GM23338 (cell line): Measurements from ENCODE around the gene CACNA2D3. TPM values are rescaled to one million over a fixed set of nuclear protein-coding genes. Genes with fewer than 3 reads are reported as not detected.

Experiments
- ATAC-seq: fragments of 200-7000 bp; cut with Tn5 transposase; 3 replicates; pipeline ENCODE4 v1.9.1; 2020
- DNase-seq: peaks from one replicate; pipeline ENCODE4 v3.0.0-alpha.2; 2015; ENCODE audit warnings: low spot score
- H2AFZ ChIP-seq: fragments of 200-600 bp; sonication (generic); 2 replicates; pipeline ENCODE4 v1.8.0; 2016; ENCODE audit warnings: antibody characterized with exemption, mild to moderate bottlenecking, moderate library complexity
- H3F3A ChIP-seq: fragments of 200-600 bp; sonication (generic); replicated peaks from 2 replicates; pipeline ENCODE4 v1.8.0; 2017; ENCODE audit warnings: antibody characterized with exemption, mixed run types, low read depth
- H3K27ac ChIP-seq: fragments of 200-600 bp; sonication (generic); 2 replicates; pipeline ENCODE4 v1.6.1; 2016; ENCODE audit warnings: low read depth
- H3K27me3 ChIP-seq: fragments of 200-600 bp; sonication (generic); 2 replicates; pipeline ENCODE4 v1.8.0; 2016; ENCODE audit warnings: mild to moderate bottlenecking, mixed run types, moderate library complexity; ENCODE audit not compliant: insufficient read depth
- H3K36me3 ChIP-seq: fragments of 200-600 bp; sonication (generic); 2 replicates; pipeline ENCODE4 v1.8.0; 2016; ENCODE audit warnings: mild to moderate bottlenecking; ENCODE audit not compliant: insufficient read depth
- H3K4me1 ChIP-seq: fragments of 200-600 bp; sonication (generic); 2 replicates; pipeline ENCODE4 v1.8.0; 2016; ENCODE audit warnings: mild to moderate bottlenecking, moderate library complexity; ENCODE audit not compliant: insufficient read depth
- H3K4me2 ChIP-seq: fragments of 200-600 bp; sonication (generic); 2 replicates; pipeline ENCODE4 v1.7.1; 2017; ENCODE audit warnings: mixed run types
- H3K4me3 ChIP-seq: fragments of 200-600 bp; sonication (generic); 2 replicates; pipeline ENCODE4 v1.6.1; 2016; ENCODE audit warnings: mixed run types
- H3K79me2 ChIP-seq: fragments of 200-600 bp; sonication (generic); replicated peaks from 2 replicates; pipeline ENCODE4 v1.8.0; 2017; ENCODE audit warnings: mild to moderate bottlenecking; ENCODE audit not compliant: insufficient read depth
- H3K9me2 ChIP-seq: fragments of 200-600 bp; sonication (generic); 2 replicates; pipeline ENCODE4 v1.8.0; 2017; ENCODE audit not compliant: insufficient read depth
- H4K20me1 ChIP-seq: fragments of 200-600 bp; sonication (generic); replicated peaks from 2 replicates; pipeline ENCODE4 v1.8.0; 2017; ENCODE audit warnings: mild to moderate bottlenecking; ENCODE audit not compliant: insufficient read depth
- H3K27ac Mint-ChIP-seq: 2 replicates; pipeline ENCODE4 v1.8.0; 2020; ENCODE audit warnings: inconsistent platforms, mild to moderate bottlenecking, moderate library complexity, mixed read lengths
- H3K27me3 Mint-ChIP-seq: 3 replicates; pipeline ENCODE4 v1.8.0; 2022; ENCODE audit warnings: low read depth, mild to moderate bottlenecking, moderate library complexity, mixed read lengths, inconsistent platforms; ENCODE audit not compliant: insufficient read depth, poor library complexity
- H3K36me3 Mint-ChIP-seq: 3 replicates; pipeline ENCODE4 v1.8.0; 2021; ENCODE audit warnings: low read depth, mild to moderate bottlenecking, inconsistent platforms, moderate library complexity, mixed read lengths
- H3K4me1 Mint-ChIP-seq: 3 replicates; pipeline ENCODE4 v1.8.0; 2020; ENCODE audit warnings: mild to moderate bottlenecking, inconsistent platforms, mixed read lengths
- H3K4me3 Mint-ChIP-seq: 3 replicates; pipeline ENCODE4 v1.8.0; 2021; ENCODE audit warnings: moderate library complexity, mild to moderate bottlenecking, inconsistent platforms, mixed read lengths
- H3K9me3 Mint-ChIP-seq: 3 replicates; pipeline ENCODE4 v1.8.0; 2020; ENCODE audit warnings: moderate library complexity, mild to moderate bottlenecking, inconsistent platforms, mixed read lengths
- CREB1 ChIP-seq: fragments of 250-450 bp; sonication (Bioruptor Pico); IDR thresholded peaks from 2 replicates; pipeline ENCODE4 v1.5.0; 2020; ENCODE audit warnings: low read depth, mild to moderate bottlenecking, moderate library complexity
- CTCF ChIP-seq, 2 experiments: fragments of 200-600 bp in 1 of 2; sonication (generic) in 1 of 2; conservative IDR thresholded peaks; 2 replicates each; pipeline versions ENCODE4 v1.5.1 to v1.6.1; 2016 to 2017; ENCODE audit warnings: antibody characterized with exemption in 2 of 2, low read depth in 2 of 2, mild to moderate bottlenecking in 2 of 2, moderate library complexity in 1 of 2
- ETS1 ChIP-seq: IDR thresholded peaks from 2 replicates; pipeline ENCODE4 v1.6.1; 2016; ENCODE audit warnings: antibody characterized with exemption
- EZH2 ChIP-seq: fragments of 200-600 bp; sonication (generic); IDR thresholded peaks from one replicate; pipeline ENCODE4 v1.8.0; 2017; ENCODE audit warnings: antibody characterized with exemption, mild to moderate bottlenecking, low read depth; ENCODE audit not compliant: unreplicated experiment
- EZH2phosphoT487 ChIP-seq: fragments of 200-600 bp; sonication (generic); IDR thresholded peaks from one replicate; pipeline ENCODE4 v1.8.1; 2018; ENCODE audit warnings: antibody characterized with exemption; ENCODE audit not compliant: unreplicated experiment
- JUNB ChIP-seq: IDR thresholded peaks from one replicate; pipeline ENCODE4 v1.6.1; 2016; ENCODE audit warnings: antibody characterized with exemption; ENCODE audit not compliant: unreplicated experiment
- NANOG ChIP-seq: IDR thresholded peaks from 2 replicates; pipeline ENCODE4 v1.6.1; 2016; ENCODE audit warnings: antibody characterized with exemption, borderline replicate concordance
- POLR2AphosphoS5 ChIP-seq: IDR thresholded peaks from 2 replicates; pipeline ENCODE4 v1.6.1; 2016; ENCODE audit warnings: antibody characterized with exemption, low read depth
- REST ChIP-seq: IDR thresholded peaks from one replicate; pipeline ENCODE4 v1.6.1; 2018; ENCODE audit warnings: antibody characterized with exemption; ENCODE audit not compliant: unreplicated experiment
- STAT1 ChIP-seq: IDR thresholded peaks from one replicate; pipeline ENCODE4 v1.6.1; 2016; ENCODE audit warnings: antibody characterized with exemption; ENCODE audit not compliant: unreplicated experiment
- ZNF114 ChIP-seq: fragments of 250-450 bp; sonication (Bioruptor Pico); IDR thresholded peaks from 2 replicates; pipeline ENCODE4 v1.5.0; 2020; ENCODE audit warnings: mild to moderate bottlenecking, moderate library complexity
- ZNF331 ChIP-seq: fragments of 250-450 bp; sonication (Bioruptor Pico); IDR thresholded peaks from 2 replicates; pipeline ENCODE4 v1.5.0; 2020; ENCODE audit warnings: low read depth, mild to moderate bottlenecking, moderate library complexity
- ZNF462 ChIP-seq: fragments of 250-450 bp; sonication (Bioruptor Pico); IDR thresholded peaks from 2 replicates; pipeline ENCODE4 v1.5.0; 2020; ENCODE audit warnings: mild to moderate bottlenecking, moderate library complexity
- polyA plus RNA-seq: library from polyadenylated mRNA; unstranded; fragments of >200 nt; fragmentation: Nextera tagmentation; extraction: Ambion mirVana; gene quantifications from 2 replicates; pipeline ENCODE4 v1.2.1, GENCODE V29; 2016
- total RNA-seq: library from RNA; depleted of rRNA; stranded (reverse); fragments of >200 nt; shearing (Covaris generic); gene quantifications from 2 replicates; pipeline ENCODE4 v1.2.3, GENCODE V29; 2014

CACNA2D3 gene
- total and polyA plus RNA-seq, 2 experiments from 2014 or later = 2.2 to 2.3 TPM

GRCh38 chr3:55122312-55122711 is 1000.0 kb downstream of the CACNA2D3 start:
- no peaks in the 10 kb centered on the region for H3K9me2 ChIP-seq
- no peaks in the 10 kb centered on the region for H3K36me3 Mint-ChIP-seq
- no peak overlapping the region for H3K4me2 ChIP-seq
- no peaks in the 10 kb centered on the region for H3K27me3 Mint-ChIP-seq
- no peaks in the 10 kb centered on the region for H3K4me1 ChIP-seq
- H3K4me3 Mint-ChIP-seq = no peak overlapping the region
- H3K79me2 ChIP-seq = no peaks in the 10 kb centered on the region
- no peak for TF ChIP-seq ZNF462 (CRISPR knock-in tag)
- TF ChIP-seq CTCF (conservative IDR thresholded peaks at IDR 0.05; ENCODE audit: low read depth in 2 of 2) = no peak
- no peak for TF ChIP-seq POLR2AphosphoS5
- no peak for TF ChIP-seq NANOG
- no peak for TF ChIP-seq JUNB
- no peak for TF ChIP-seq REST
- no peak for TF ChIP-seq ETS1
- no peak for TF ChIP-seq EZH2
- TF ChIP-seq CREB1 = no peak
- TF ChIP-seq ZNF331 = no peak
- TF ChIP-seq STAT1 = no peak
- no peak for TF ChIP-seq EZH2phosphoT487
- no peak for TF ChIP-seq ZNF114 (CRISPR knock-in tag)
- ATAC-seq (no peak), DNase-seq (no peak)
- H4K20me1 ChIP-seq = no peaks in the 10 kb centered on the region
- no peak overlapping the region for H2AFZ ChIP-seq
- no peak overlapping the region for H3K27ac Mint-ChIP-seq
- H3K36me3 ChIP-seq = no peaks in the 10 kb centered on the region
- H3K9me3 Mint-ChIP-seq = no peaks in the 10 kb centered on the region
- H3F3A ChIP-seq = no peaks in the 10 kb centered on the region
- peaks cover 3% of the 10 kb centered on the region for H3K4me1 Mint-ChIP-seq
- no peaks in the 10 kb centered on the region for H3K27me3 ChIP-seq
- no peak overlapping the region for H3K4me3 ChIP-seq
- no peak overlapping the region for H3K27ac ChIP-seq
